Upper lobe of left lung (tissue), 6 donors: ENCODE data around the gene TSKU. TPM values are rescaled to one million over a fixed set of nuclear protein-coding genes. Genes with fewer than 3 reads are reported as not detected.
A peak's percentile ranks its signal among the peaks of the same experiment; 100 is the strongest.
"Not testable (repeated sequence)": the region's sequence is repeated elsewhere in the genome, so short reads cannot be mapped to it uniquely, and the experiment has no call there.

ENCODE experiments used
- ATAC-seq, 2 donors: fragments of 200-7000 bp; cut with Tn5 transposase; one replicate each; pipeline ENCODE4 v1.9.1; 2022; ENCODE audit warnings: mild to moderate bottlenecking in 2 of 2, moderate library complexity in 2 of 2; ENCODE audit not compliant: low FRiP score in 2 of 2
- DNase-seq, 2 donors: peaks; one replicate each; pipeline ENCODE4 v3.0.0-alpha.2; 2019 to 2020
- H3K27ac ChIP-seq, 4 donors: fragments of 200-600 bp; sonication (generic); one replicate each; pipeline ENCODE4 v1.5.1; 2016 to 2019
- H3K27me3 ChIP-seq, 4 donors: fragments of 200-600 bp; sonication (generic); one replicate each; pipeline ENCODE4 v1.5.1; 2017 to 2019
- H3K36me3 ChIP-seq, 4 donors: fragments of 200-600 bp; sonication (generic); one replicate each; pipeline ENCODE4 v1.5.1; 2016 to 2019
- H3K4me1 ChIP-seq, 4 donors: fragments of 200-600 bp; sonication (generic); one replicate each; pipeline ENCODE4 v1.5.1; 2018 to 2019
- H3K4me3 ChIP-seq, 4 donors: fragments of 200-600 bp; sonication (generic); one replicate each; pipeline ENCODE4 v1.5.1; 2017 to 2019; ENCODE audit warnings: mild to moderate bottlenecking in 2 of 4, moderate library complexity in 1 of 4
- H3K9me3 ChIP-seq, 4 donors: fragments of 200-600 bp; sonication (generic); one replicate each; pipeline ENCODE4 v1.5.1; 2018 to 2019
- CTCF ChIP-seq, 6 experiments: fragments of 450-650 bp in 4 of 6; fragments of 200-600 bp in 2 of 6; sonication (generic) in 2 of 6; IDR thresholded peaks; one replicate each; pipeline ENCODE4 v1.5.1; 2016 to 2019; ENCODE audit warnings: antibody characterized with exemption in 6 of 6
- EP300 ChIP-seq, 4 donors: sonication (generic); formaldehyde crosslinking; IDR thresholded peaks; one replicate each; pipeline ENCODE4 v1.5.1; 2017; ENCODE audit warnings: antibody characterized with exemption in 4 of 4, control low read depth in 2 of 4
- POLR2A ChIP-seq, 4 donors: fragments of 450-650 bp; IDR thresholded peaks; one replicate each; pipeline ENCODE4 v1.5.1; 2016 to 2017; ENCODE audit warnings: antibody characterized with exemption in 4 of 4, mild to moderate bottlenecking in 2 of 4
- POLR2AphosphoS5 ChIP-seq, 2 donors: sonication (generic); formaldehyde crosslinking; IDR thresholded peaks; one replicate each; pipeline ENCODE4 v1.5.1; 2017; ENCODE audit warnings: antibody characterized with exemption in 2 of 2
- whole genome bisulfite sequencing, 2 donors: methylation state at CpG; one replicate each; pipeline ENCODE4 v1.1.5; 2017 to 2018; 5-methylcytosine and 5-hydroxymethylcytosine counted together
- total RNA-seq, 6 donors: library from RNA; depleted of rRNA in 4 of 6; stranded (reverse); fragments of >200 nt in 4 of 6; gene quantifications; one replicate each; pipeline versions ENCODE4 v1.1.0 to v1.2.1, GENCODE V29; 2016 to 2021
- donor health status: DM: no; HTN: no; CAD: no; lungs with moderate emphysema.
- donor health status: DM: no; HTN: yes; CAD: no; lungs with severe emphysema.

Gene TSKU
- total RNA-seq, 6 donors from 2014 or later = 2.1 to 19.8 (median 9.5) TPM

GRCh38 chr11:76811259-76811658, 28.1 kb downstream of the TSKU start:
- ATAC-seq (no peak), DNase-seq (peak in 1 of 2 donors; percentile 8)
- peaks cover 5 to 17% (median 9%) of the 10 kb centered on the region in 4 donors for H3K9me3 ChIP-seq
- H3K4me1 ChIP-seq = peaks cover 10 to 17% (median 13%) of the 10 kb centered on the region in 4 donors
- 94 to 96% methylated on average over 4 of the region's 4 CpGs for WGBS, 2 donors
- H3K27me3 ChIP-seq = no peaks in the 10 kb centered on the region
- H3K36me3 ChIP-seq = no peaks in the 10 kb centered on the region
- TF ChIP-seq POLR2AphosphoS5 (IDR thresholded peaks at IDR 0.05) (no peak), POLR2A (IDR thresholded peaks at IDR 0.05) (no peak), EP300 (IDR thresholded peaks at IDR 0.05) (no peak), CTCF (IDR thresholded peaks at IDR 0.05) (no peak)
- no peak overlapping the region for H3K27ac ChIP-seq
- no peak overlapping the region for H3K4me3 ChIP-seq

- H3K27me3 ChIP-seq = no peaks in the 10 kb centered on the region
- no peak overlapping the region for H3K27ac ChIP-seq
- DNase-seq = no peak
- H3K36me3 ChIP-seq = no peaks in the 10 kb centered on the region
- peaks cover 0 to 9% (median 8%) of the 10 kb centered on the region in 4 donors for H3K4me1 ChIP-seq
- no peak overlapping the region for H3K4me3 ChIP-seq
- H3K9me3 ChIP-seq = peaks cover 6 to 22% (median 9%) of the 10 kb centered on the region in 4 donors
- 94 to 98% methylated on average over 2 of the region's 2 CpGs for WGBS, 2 donors
- no peak for TF ChIP-seq CTCF (IDR thresholded peaks at IDR 0.05)
- no peak for TF ChIP-seq POLR2A (IDR thresholded peaks at IDR 0.05)
- no peak for TF ChIP-seq POLR2AphosphoS5 (IDR thresholded peaks at IDR 0.05)
- no peak for TF ChIP-seq EP300 (IDR thresholded peaks at IDR 0.05)
- ATAC-seq = no peak
These were observed 31.3 kb downstream of the TSKU start for GRCh38 chr11:76814414-76814813.

- not testable (repeated sequence) for H3K4me3 ChIP-seq, H3K27me3 ChIP-seq, H3K36me3 ChIP-seq, ATAC-seq, H3K27ac ChIP-seq, DNase-seq, H3K4me1 ChIP-seq
- WGBS, 2 donors = 87 to 88% methylated on average over 7 of the region's 7 CpGs
- peaks cover 6 to 22% (median 9%) of the 10 kb centered on the region in 4 donors for H3K9me3 ChIP-seq
These were observed 32.5 kb downstream of the TSKU start for GRCh38 chr11:76815678-76816077.

GRCh38 chr11:76820184-76820566, 37.0 kb downstream of the TSKU start:
- DNase-seq = no peak
- ATAC-seq = no peak
- peaks cover 5 to 16% (median 7%) of the 10 kb centered on the region in 4 donors for H3K9me3 ChIP-seq
- H3K4me1 ChIP-seq = peaks cover 12 to 19% (median 16%) of the 10 kb centered on the region in 4 donors
- no peaks in the 10 kb centered on the region for H3K36me3 ChIP-seq
- H3K27ac ChIP-seq = peak overlapping the region; percentile 0 to 42 (median 12)
- no peak overlapping the region for H3K4me3 ChIP-seq
- TF ChIP-seq EP300 (IDR thresholded peaks at IDR 0.05) = no peak
- no peak for TF ChIP-seq POLR2AphosphoS5 (IDR thresholded peaks at IDR 0.05)
- WGBS, 2 donors = 54 to 85% methylated on average over 1 of the region's 1 CpG
- H3K27me3 ChIP-seq = no peaks in the 10 kb centered on the region

GRCh38 chr11:76821396-76821795, 38.2 kb downstream of the TSKU start:
- H3K27ac ChIP-seq, H3K27me3 ChIP-seq, H3K9me3 ChIP-seq, ATAC-seq, H3K36me3 ChIP-seq, H3K4me3 ChIP-seq: not testable (repeated sequence)
- whole genome bisulfite sequencing, 2 donors = 72 to 96% methylated on average over 6 to 14 of the region's 29 CpGs
- peak in 1 of 2 donors; percentile 58 for DNase-seq
- H3K4me1 ChIP-seq = peaks cover 15 to 26% (median 20%) of the 10 kb centered on the region in 4 donors

GRCh38 chr11:76822406-76822805, 39.2 kb downstream of the TSKU start:
- H3K4me1 ChIP-seq = peaks cover 15 to 26% (median 20%) of the 10 kb centered on the region in 4 donors
- no peak for DNase-seq
- WGBS, 2 donors = 73 to 88% methylated on average over 1 of the region's 1 CpG

More at GRCh38 chr11:76822406-76822805, 39.2 kb downstream of the TSKU start:
- no peak for ATAC-seq
- no peak overlapping the region for H3K27ac ChIP-seq
- H3K36me3 ChIP-seq = no peaks in the 10 kb centered on the region
- TF ChIP-seq EP300 (IDR thresholded peaks at IDR 0.05) (no peak), POLR2AphosphoS5 (IDR thresholded peaks at IDR 0.05) (no peak), CTCF (IDR thresholded peaks at IDR 0.05) (no peak), POLR2A (IDR thresholded peaks at IDR 0.05) (no peak)
- no peaks in the 10 kb centered on the region for H3K9me3 ChIP-seq
- H3K27me3 ChIP-seq = no peaks in the 10 kb centered on the region
- no peak overlapping the region for H3K4me3 ChIP-seq
